CD4-positive, alpha-beta T cell (primary cell): ENCODE results near the gene MED9. TPM values are rescaled to one million over a fixed set of nuclear protein-coding genes. Genes with fewer than 3 reads are reported as not detected.
"Not testable (repeated sequence)": the region's sequence is repeated elsewhere in the genome, so short reads cannot be mapped to it uniquely, and the experiment has no call there.

Experiments used
- ATAC-seq: fragments of 200-7000 bp; cut with Tn5 transposase; one replicate; pipeline ENCODE4 v1.10.0; 2022; ENCODE audit warnings: mild to moderate bottlenecking; ENCODE audit not compliant: poor library complexity
- CTCF ChIA-PET: fragments of 350-600 bp; sonication (Branson Sonifier 250); formaldehyde crosslinking; loops from one replicate; lab custom pipeline; 2021; ENCODE audit warnings: antibody characterized with exemption, inconsistent platforms; lab: Charles Lee
- POLR2A ChIA-PET: fragments of 350-600 bp; sonication (Branson Sonifier 250); formaldehyde crosslinking; loops from one replicate; lab custom pipeline; 2021; ENCODE audit warnings: antibody characterized with exemption, inconsistent platforms; lab: Charles Lee
- DNase-seq, 14 experiments: peaks; one replicate each; pipeline ENCODE4 v3.0.0-alpha.2; 2013 to 2020; ENCODE audit warnings: mixed read lengths in 2 of 14
- H3K27ac ChIP-seq, 2 donors: one replicate each; pipeline versions ENCODE4 v1.5.1 to v1.7.0; 2013; ENCODE audit warnings: low read length in 2 of 2, low read depth in 1 of 2, mild to moderate bottlenecking in 1 of 2
- H3K27me3 ChIP-seq, 2 experiments: 1 replicate in 1 of 2; 2 replicates in 1 of 2; pipeline versions ENCODE4 v1.6.1 to v1.7.0; 2013; ENCODE audit warnings: low read length in 2 of 2, control low read depth in 1 of 2, mild to moderate bottlenecking in 1 of 2, moderate library complexity in 1 of 2; ENCODE audit not compliant: insufficient read depth in 2 of 2, control insufficient read depth in 1 of 2
- H3K36me3 ChIP-seq: one replicate; pipeline ENCODE4 v1.6.1; 2013; ENCODE audit warnings: low read length, control low read depth; ENCODE audit not compliant: insufficient read depth
- H3K4me1 ChIP-seq: one replicate; pipeline ENCODE4 v1.6.1; 2013; ENCODE audit warnings: low read length, control low read depth; ENCODE audit not compliant: insufficient read depth
- H3K4me3 ChIP-seq: one replicate; pipeline ENCODE4 v1.5.1; 2013; ENCODE audit warnings: mild to moderate bottlenecking, low read length, moderate library complexity
- H3K9me3 ChIP-seq, 2 experiments: 1 replicate in 1 of 2; 2 replicates in 1 of 2; pipeline versions ENCODE4 v1.6.1 to v1.7.0; 2013; ENCODE audit warnings: low read length in 2 of 2, mild to moderate bottlenecking in 2 of 2, control low read depth in 1 of 2, moderate library complexity in 1 of 2; ENCODE audit not compliant: control insufficient read depth in 1 of 2, insufficient read depth in 1 of 2
- H3K27ac Mint-ChIP-seq: one replicate; pipeline ENCODE4 v1.8.0; 2020; ENCODE audit warnings: mixed read lengths
- H3K27me3 Mint-ChIP-seq: one replicate; pipeline ENCODE4 v1.8.0; 2021; ENCODE audit warnings: mixed read lengths
- H3K36me3 Mint-ChIP-seq: one replicate; pipeline ENCODE4 v1.8.0; 2021; ENCODE audit warnings: low read depth, mixed read lengths
- H3K4me1 Mint-ChIP-seq: one replicate; pipeline ENCODE4 v1.8.0; 2021; ENCODE audit warnings: low read depth, mixed read lengths
- H3K4me3 Mint-ChIP-seq: one replicate; pipeline ENCODE4 v1.8.0; 2020; ENCODE audit warnings: mild to moderate bottlenecking, mixed read lengths
- H3K9me3 Mint-ChIP-seq: one replicate; pipeline ENCODE4 v1.8.0; 2020; ENCODE audit warnings: mixed read lengths
- CTCF ChIP-seq: fragments of 200-600 bp; IDR thresholded peaks from one replicate; pipeline ENCODE4 v1.8.0; 2022; ENCODE audit warnings: antibody characterized with exemption, mild to moderate bottlenecking
- intact Hi-C, 2 experiments: fragments of 100-400 bp; cut with DNase I in 1 of 2; cut with micrococcal nuclease in 1 of 2; formaldehyde crosslinking; loops; one replicate each; pipeline versions ENCODE4 v1.15.1 to v1.9.0; 2023 to 2025; cut with DNase I, micrococcal nuclease
- total RNA-seq, 174 experiments: library from RNA in 2 of 174; stranded (reverse) in 2 of 174; gene quantifications; one replicate each; pipeline ENCODE4 v1.2.3 and lab custom pipeline; 2021 to 2026

MED9 gene
- total RNA-seq, 2 experiments from 2014 or later, result 27.0 to 27.9 TPM

- Histone ChIP-seq H3K4me1 (peaks cover 43% of the 10 kb centered on the region), H3K27me3 (no peaks in the 10 kb centered on the region), H3K36me3 (peaks cover 15% of the 10 kb centered on the region), H3K27ac (no peak overlapping the region), H3K9me3 (no peaks in the 10 kb centered on the region), H3K4me3 (no peak overlapping the region)
- CTCF ChIA-PET, result no interaction called here
- DNase-seq (no peak), ATAC-seq (no peak)
- POLR2A ChIA-PET, result interaction anchor here (0.7 kb wide), 1 partner anchor 14 kb away, joined by 3 read pairs; no protein-coding TSS in a partner anchor
- intact Hi-C loops, result no loop called here
- H3K4me1 Mint-ChIP-seq, result peaks cover 70% of the 10 kb centered on the region
- H3K9me3 Mint-ChIP-seq, result no peaks in the 10 kb centered on the region
- H3K27ac Mint-ChIP-seq, result no peak overlapping the region
- H3K36me3 Mint-ChIP-seq, result peaks cover 42% of the 10 kb centered on the region
- H3K4me3 Mint-ChIP-seq, result no peak overlapping the region
- no peaks in the 10 kb centered on the region for H3K27me3 Mint-ChIP-seq
- no peak for TF ChIP-seq CTCF
Measured at GRCh38 chr17:17481860-17482259, 5.1 kb downstream of the MED9 start.

- Histone ChIP-seq H3K9me3 (no peaks in the 10 kb centered on the region), H3K27me3 (no peaks in the 10 kb centered on the region), H3K27ac (no peak overlapping the region), H3K4me1 (peaks cover 23% of the 10 kb centered on the region), H3K4me3 (no peak overlapping the region), H3K36me3 (peaks cover 25% of the 10 kb centered on the region)
- CTCF ChIA-PET, result interaction anchor here (1.7 kb wide), 1 partner anchor 12 kb away, joined by 6 read pairs; no protein-coding TSS in a partner anchor
- no peak for TF ChIP-seq CTCF
- intact Hi-C loops, result no loop called here
- POLR2A ChIA-PET, result no interaction called here
- no peaks in the 10 kb centered on the region for H3K9me3 Mint-ChIP-seq
- H3K4me3 Mint-ChIP-seq, result no peak overlapping the region
- H3K27me3 Mint-ChIP-seq, result no peaks in the 10 kb centered on the region
- peaks cover 47% of the 10 kb centered on the region for H3K4me1 Mint-ChIP-seq
- DNase-seq (no peak), ATAC-seq (no peak)
- peaks cover 55% of the 10 kb centered on the region for H3K36me3 Mint-ChIP-seq
- H3K27ac Mint-ChIP-seq, result no peak overlapping the region
Measured at GRCh38 chr17:17484451-17484899, 7.7 kb downstream of the MED9 start.

GRCh38 chr17:17485420-17485819 lies 8.6 kb downstream of the MED9 start:
- intact Hi-C loops, result no loop called here
- POLR2A ChIA-PET, result no interaction called here
- ATAC-seq (no peak), DNase-seq (no peak)
- H3K4me3 Mint-ChIP-seq, result no peak overlapping the region
- Histone ChIP-seq H3K27ac (no peak overlapping the region), H3K9me3 (no peaks in the 10 kb centered on the region), H3K4me1 (peaks cover 15% of the 10 kb centered on the region), H3K27me3 (no peaks in the 10 kb centered on the region), H3K4me3 (no peak overlapping the region), H3K36me3 (peaks cover 27% of the 10 kb centered on the region)
- peaks cover 58% of the 10 kb centered on the region for H3K36me3 Mint-ChIP-seq
- no peaks in the 10 kb centered on the region for H3K9me3 Mint-ChIP-seq
- no peak for TF ChIP-seq CTCF
- CTCF ChIA-PET, result no interaction called here
- no peak overlapping the region for H3K27ac Mint-ChIP-seq
- peaks cover 38% of the 10 kb centered on the region for H3K4me1 Mint-ChIP-seq
- no peaks in the 10 kb centered on the region for H3K27me3 Mint-ChIP-seq

- H3K4me3 Mint-ChIP-seq, ATAC-seq, intact Hi-C loops, DNase-seq, H3K27ac ChIP-seq, POLR2A ChIA-PET, H3K27me3 Mint-ChIP-seq, H3K27ac Mint-ChIP-seq, H3K9me3 ChIP-seq, H3K9me3 Mint-ChIP-seq, H3K4me3 ChIP-seq, H3K27me3 ChIP-seq, H3K4me1 ChIP-seq: not testable (repeated sequence)
- Mint-ChIP-seq H3K4me1 (peaks cover 28% of the 10 kb centered on the region), H3K36me3 (peaks cover 49% of the 10 kb centered on the region)
- CTCF ChIA-PET, result interaction anchor here (1.1 kb wide), 1 partner anchor 10 kb away, joined by 4 read pairs; no protein-coding TSS in a partner anchor
- peaks cover 32% of the 10 kb centered on the region for H3K36me3 ChIP-seq
Measured at GRCh38 chr17:17486416-17486815, 9.6 kb downstream of the MED9 start.
